NCI-H2227 (cell line): Measurements from ENCODE around the gene BRICD5.

Experiments used
- DNase-seq: peaks from one replicate; lab custom pipeline; 2025; ENCODE audit not compliant: unreplicated experiment; lab: John Stamatoyannopoulos, UW

The BRICD5 gene

GRCh38 chr16:2237493-2238149 is 27.0 kb upstream of the BRICD5 start:
- DNase-seq, result no peak

GRCh38 chr16:2237102-2237482 is 26.4 kb upstream of the BRICD5 start:
- no peak for DNase-seq

GRCh38 chr16:2236337-2237101 is 25.9 kb upstream of the BRICD5 start, which contains the start of gene DNASE1L2:
Gene DNASE1L2, plus strand, starts transcription at chr16:2236444. Its CDS starts 373 bp downstream, at chr16:2236817.
- peak; percentile 74 for DNase-seq

GRCh38 chr16:2235695-2236336 is 25.2 kb upstream of the BRICD5 start:
- no peak for DNase-seq

GRCh38 chr16:2235234-2235651 is 24.6 kb upstream of the BRICD5 start:
- DNase-seq, result no peak

GRCh38 chr16:2234813-2235170 is 24.1 kb upstream of the BRICD5 start:
- no peak for DNase-seq

- no peak for DNase-seq
Measured at GRCh38 chr16:2233872-2234812, 23.5 kb upstream of the BRICD5 start.

- DNase-seq, result no peak
Measured at GRCh38 chr16:2233046-2233775, 22.5 kb upstream of the BRICD5 start.

GRCh38 chr16:2232094-2232990 is 21.7 kb upstream of the BRICD5 start:
- DNase-seq, result no peak

- DNase-seq, result peak; percentile 24
Measured at GRCh38 chr16:2231016-2231931, 20.6 kb upstream of the BRICD5 start.

GRCh38 chr16:2230376-2230775 is 19.7 kb upstream of the BRICD5 start:
- no peak for DNase-seq

- DNase-seq, result no peak
Measured at GRCh38 chr16:2229632-2230250, 19.1 kb upstream of the BRICD5 start.

GRCh38 chr16:2229091-2229490 is 18.4 kb upstream of the BRICD5 start:
- no peak for DNase-seq

GRCh38 chr16:2228161-2228824 is 17.6 kb upstream of the BRICD5 start:
- DNase-seq, result no peak

- no peak for DNase-seq
Measured at GRCh38 chr16:2226918-2227317, 16.3 kb upstream of the BRICD5 start.

- DNase-seq, result no peak
Measured at GRCh38 chr16:2226245-2226793, 15.7 kb upstream of the BRICD5 start.

GRCh38 chr16:2223942-2224486 is 13.4 kb upstream of the BRICD5 start:
- peak; percentile 64 for DNase-seq
